ENCODE results near the gene EIPR1. TPM values are rescaled to one million over a fixed set of nuclear protein-coding genes. Genes with fewer than 3 reads are reported as not detected.

The EIPR1 gene
- total RNA-seq, 1 experiment from 2014 or later: 22.8 TPM

- Mint-ChIP-seq H3K4me3 (no peak overlapping the region), H3K36me3 (peaks cover 18% of the 10 kb centered on the region), H3K9me3 (no peaks in the 10 kb centered on the region), H3K27me3 (ENCODE audit: low read depth) (no peaks in the 10 kb centered on the region), H3K27ac (no peak overlapping the region), H3K4me1 (no peaks in the 10 kb centered on the region)
- POLR2A ChIA-PET: no interaction called here
- ATAC-seq: no peak
- no peak for DNase-seq (ENCODE audit: low spot score)
- no peak for TF ChIP-seq HMGXB4 (CRISPR knock-in tag; IDR thresholded peaks at IDR 0.05)
- TF ChIP-seq ZNF219 (CRISPR knock-in tag; IDR thresholded peaks at IDR 0.05; ENCODE audit: borderline replicate concordance): no peak
- TF ChIP-seq STAT6 (CRISPR knock-in tag; conservative IDR thresholded peaks at IDR 0.05; ENCODE audit: low read depth): no peak
- no peak for TF ChIP-seq SMAD3 (CRISPR knock-in tag; IDR thresholded peaks at IDR 0.05; ENCODE audit: borderline replicate concordance)
- no peak for TF ChIP-seq GRHL2 (CRISPR knock-in tag; IDR thresholded peaks at IDR 0.05; ENCODE audit: insufficient replicate concordance, severe bottlenecking)
- TF ChIP-seq ATF1 (CRISPR knock-in tag; IDR thresholded peaks at IDR 0.05): no peak
- no peak for TF ChIP-seq HMGA2 (CRISPR knock-in tag; IDR thresholded peaks at IDR 0.05)
- CTCF ChIA-PET: no interaction called here
These were observed 41.3 kb upstream of the EIPR1 start for GRCh38 chr2:3418766-3419404.

GRCh38 chr2:3414133-3414860, 36.7 kb upstream of the EIPR1 start:
- ATAC-seq: no peak
- Mint-ChIP-seq H3K9me3 (no peaks in the 10 kb centered on the region), H3K36me3 (peaks cover 20% of the 10 kb centered on the region), H3K4me1 (no peaks in the 10 kb centered on the region), H3K4me3 (no peak overlapping the region), H3K27me3 (ENCODE audit: low read depth) (no peaks in the 10 kb centered on the region), H3K27ac (no peak overlapping the region)
- POLR2A ChIA-PET: no interaction called here
- CTCF ChIA-PET: interaction anchor here (4.0 kb wide), 1 partner anchor 10 kb away, joined by 14 read pairs; no protein-coding TSS in a partner anchor
- TF ChIP-seq RELA (CRISPR knock-in tag; IDR thresholded peaks at IDR 0.05; ENCODE audit: borderline replicate concordance) (no peak), STAT6 (CRISPR knock-in tag; conservative IDR thresholded peaks at IDR 0.05; ENCODE audit: low read depth) (no peak)
- DNase-seq (ENCODE audit: low spot score): no peak

GRCh38 chr2:3413697-3414096, 36.1 kb upstream of the EIPR1 start:
- Mint-ChIP-seq H3K9me3 (no peaks in the 10 kb centered on the region), H3K4me3 (no peak overlapping the region), H3K27ac (no peak overlapping the region), H3K36me3 (peaks cover 20% of the 10 kb centered on the region), H3K4me1 (no peaks in the 10 kb centered on the region), H3K27me3 (ENCODE audit: low read depth) (no peaks in the 10 kb centered on the region)
- TF ChIP-seq OVOL2 (CRISPR knock-in tag; IDR thresholded peaks at IDR 0.05; ENCODE audit: borderline replicate concordance): no peak
- POLR2A ChIA-PET: no interaction called here
- ATAC-seq: no peak
- DNase-seq (ENCODE audit: low spot score): no peak
- CTCF ChIA-PET: interaction anchor here (4.0 kb wide), 1 partner anchor 10 kb away, joined by 14 read pairs; no protein-coding TSS in a partner anchor

GRCh38 chr2:3411103-3411502, 33.5 kb upstream of the EIPR1 start:
- ATAC-seq (no peak), DNase-seq (ENCODE audit: low spot score) (no peak)
- Mint-ChIP-seq H3K4me1 (no peaks in the 10 kb centered on the region), H3K4me3 (no peak overlapping the region), H3K27me3 (ENCODE audit: low read depth) (no peaks in the 10 kb centered on the region), H3K27ac (no peak overlapping the region), H3K9me3 (no peaks in the 10 kb centered on the region), H3K36me3 (peaks cover 19% of the 10 kb centered on the region)
- ChIA-PET POLR2A (no interaction called here), CTCF (no interaction called here)
- TF ChIP-seq TEAD1 (CRISPR knock-in tag; IDR thresholded peaks at IDR 0.05): no peak
- no peak for TF ChIP-seq TP53 (CRISPR knock-in tag; IDR thresholded peaks at IDR 0.05)
- no peak for TF ChIP-seq ZMAT4 (CRISPR knock-in tag; IDR thresholded peaks at IDR 0.05)
- TF ChIP-seq FOXP1 (CRISPR knock-in tag; IDR thresholded peaks at IDR 0.05; ENCODE audit: borderline replicate concordance): no peak
- TF ChIP-seq GABPB1 (CRISPR knock-in tag; IDR thresholded peaks at IDR 0.05): no peak
- no peak for TF ChIP-seq OVOL2 (CRISPR knock-in tag; IDR thresholded peaks at IDR 0.05; ENCODE audit: borderline replicate concordance)
- TF ChIP-seq HMGA2 (CRISPR knock-in tag; IDR thresholded peaks at IDR 0.05): no peak
- no peak for TF ChIP-seq PRDM15 (CRISPR knock-in tag; IDR thresholded peaks at IDR 0.05)
